ENCODE measurements around the gene TREML1.
"Not testable (repeated sequence)": the region's sequence is repeated elsewhere in the genome, so short reads cannot be mapped to it uniquely, and the experiment has no call there.

TREML1 gene

GRCh38 chr6:41150671-41151070 lies 3.5 kb downstream of the TREML1 start:
- no peak for DNase-seq (ENCODE audit: low read depth, low spot score)

GRCh38 chr6:41147917-41148316 lies 6.2 kb downstream of the TREML1 start:
- no peak for DNase-seq (ENCODE audit: low read depth, low spot score)

GRCh38 chr6:41136911-41137310 lies 17.2 kb downstream of the TREML1 start:
- no peak for DNase-seq (ENCODE audit: low read depth, low spot score)

GRCh38 chr6:41135062-41135832 lies 18.9 kb downstream of the TREML1 start:
- no peak for DNase-seq (ENCODE audit: low read depth, low spot score)

- DNase-seq (ENCODE audit: low read depth, low spot score), result no peak
These were observed 21.9 kb downstream of the TREML1 start for GRCh38 chr6:41132254-41132653.

GRCh38 chr6:41125282-41125681 lies 28.9 kb downstream of the TREML1 start:
- DNase-seq (ENCODE audit: low read depth, low spot score), result no peak

- no peak for DNase-seq (ENCODE audit: low read depth, low spot score)
These were observed 31.2 kb downstream of the TREML1 start for GRCh38 chr6:41122918-41123317.

- no peak for DNase-seq (ENCODE audit: low read depth, low spot score)
These were observed 31.8 kb downstream of the TREML1 start for GRCh38 chr6:41122373-41122772.

- DNase-seq (ENCODE audit: low read depth, low spot score), result no peak
These were observed 34.1 kb downstream of the TREML1 start for GRCh38 chr6:41120058-41120457.

GRCh38 chr6:41119508-41119907 lies 34.6 kb downstream of the TREML1 start:
- DNase-seq (ENCODE audit: low read depth, low spot score), result no peak

GRCh38 chr6:41115027-41115426 lies 39.1 kb downstream of the TREML1 start:
- not testable (repeated sequence) for DNase-seq (ENCODE audit: low read depth, low spot score)

GRCh38 chr6:41111017-41111416 lies 43.1 kb downstream of the TREML1 start:
- DNase-seq (ENCODE audit: low read depth, low spot score), result no peak

- no peak for DNase-seq (ENCODE audit: low read depth, low spot score)
These were observed 50.3 kb downstream of the TREML1 start for GRCh38 chr6:41103847-41104246.

- DNase-seq (ENCODE audit: low read depth, low spot score), result no peak
These were observed 53.3 kb downstream of the TREML1 start for GRCh38 chr6:41100871-41101287.
